Fibroblast of peridontal ligament (primary cell): ENCODE data around the gene MT1G.
"Not testable (repeated sequence)": the region's sequence is repeated elsewhere in the genome, so short reads cannot be mapped to it uniquely, and the experiment has no call there.

ENCODE experiments used
- DNase-seq: peaks from one replicate; pipeline ENCODE4 v3.0.0-alpha.2; 2010; ENCODE audit errors: extremely low read depth

MT1G gene

GRCh38 chr16:56667581-56668571 is at the start of gene MT1G:
Gene MT1G (minus strand): TSS chr16:56668065. CDS start chr16:56667993, 72 bp downstream.
- no peak for DNase-seq

- not testable (repeated sequence) for DNase-seq
Observed at GRCh38 chr16:56717532-56717931, 49.7 kb upstream of the MT1G start.

- no peak for DNase-seq
Observed at GRCh38 chr16:56716761-56717160, 48.9 kb upstream of the MT1G start.

DNA sequence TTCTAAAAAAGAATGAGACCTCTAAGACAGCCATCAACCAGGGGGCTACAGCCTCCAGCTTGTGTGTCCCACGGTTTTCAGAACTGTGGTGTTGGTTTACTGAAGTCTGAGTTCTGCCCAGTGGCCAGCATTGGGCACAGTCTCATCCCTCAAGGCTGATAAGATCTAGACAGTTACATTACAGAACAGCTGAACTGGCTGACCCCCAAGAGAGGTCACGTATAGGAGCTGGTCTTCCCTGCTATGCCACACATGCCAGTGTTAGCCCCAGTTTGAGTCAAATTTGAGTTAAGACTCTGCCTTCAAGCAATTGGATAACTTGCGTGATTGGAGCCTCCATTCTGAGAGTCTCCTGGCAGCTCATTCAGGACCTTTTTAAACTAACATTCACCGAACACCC is 47.3 kb upstream of the MT1G start:
- DNase-seq, result no peak

DNA sequence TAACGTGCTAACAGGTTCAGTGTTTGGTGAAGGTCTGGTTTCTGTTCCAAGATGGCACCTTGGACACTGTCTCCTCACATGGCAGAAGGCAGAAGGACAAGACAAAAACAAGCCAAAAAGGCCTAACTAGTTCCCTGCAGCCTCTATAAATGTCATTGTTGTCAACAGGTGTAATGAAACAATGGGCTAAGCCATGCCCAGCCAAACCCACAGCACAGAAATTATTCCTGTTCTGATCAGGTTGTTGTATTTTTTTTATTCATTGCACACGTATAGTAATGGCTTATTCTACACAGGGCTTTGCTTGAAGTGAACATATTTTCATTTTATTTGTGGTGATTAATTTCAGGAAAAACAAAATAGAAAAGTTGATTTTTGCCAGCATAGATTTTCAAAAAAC is 45.9 kb upstream of the MT1G start:
- no peak for DNase-seq

- DNase-seq, result no peak
Observed at GRCh38 chr16:56711862-56712261, 44.0 kb upstream of the MT1G start.

- DNase-seq, result no peak
Observed at GRCh38 chr16:56710181-56710737, 42.4 kb upstream of the MT1G start.

DNA sequence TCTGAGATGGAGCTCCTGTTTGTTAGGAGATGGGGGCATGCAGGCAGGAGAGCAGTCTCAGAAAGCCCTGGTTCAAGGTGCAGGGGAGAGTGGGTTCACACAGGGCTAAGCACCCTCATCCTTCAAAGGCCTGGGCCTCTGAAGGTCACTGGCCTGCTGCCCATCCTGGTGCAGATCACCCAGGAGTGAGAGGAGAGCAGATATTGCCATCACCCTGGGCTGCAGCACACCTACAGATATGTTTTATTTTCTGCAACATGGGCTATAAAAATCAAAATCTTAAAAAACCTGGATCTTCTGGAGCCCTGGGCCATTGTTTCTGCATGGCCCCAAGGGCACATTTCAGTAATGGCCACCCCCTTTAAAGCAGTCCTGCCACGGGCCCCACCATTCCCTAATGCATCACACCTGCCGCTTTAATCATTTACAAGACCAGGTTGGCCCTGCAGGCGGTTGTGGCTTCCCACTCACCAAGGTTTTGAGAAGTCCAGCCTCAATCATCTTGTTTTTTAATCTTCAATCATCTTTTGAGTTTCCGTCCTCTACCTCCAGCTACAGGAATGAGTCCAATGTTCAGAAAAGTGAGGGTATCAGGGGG is 41.7 kb upstream of the MT1G start:
- DNase-seq, result no peak

DNA sequence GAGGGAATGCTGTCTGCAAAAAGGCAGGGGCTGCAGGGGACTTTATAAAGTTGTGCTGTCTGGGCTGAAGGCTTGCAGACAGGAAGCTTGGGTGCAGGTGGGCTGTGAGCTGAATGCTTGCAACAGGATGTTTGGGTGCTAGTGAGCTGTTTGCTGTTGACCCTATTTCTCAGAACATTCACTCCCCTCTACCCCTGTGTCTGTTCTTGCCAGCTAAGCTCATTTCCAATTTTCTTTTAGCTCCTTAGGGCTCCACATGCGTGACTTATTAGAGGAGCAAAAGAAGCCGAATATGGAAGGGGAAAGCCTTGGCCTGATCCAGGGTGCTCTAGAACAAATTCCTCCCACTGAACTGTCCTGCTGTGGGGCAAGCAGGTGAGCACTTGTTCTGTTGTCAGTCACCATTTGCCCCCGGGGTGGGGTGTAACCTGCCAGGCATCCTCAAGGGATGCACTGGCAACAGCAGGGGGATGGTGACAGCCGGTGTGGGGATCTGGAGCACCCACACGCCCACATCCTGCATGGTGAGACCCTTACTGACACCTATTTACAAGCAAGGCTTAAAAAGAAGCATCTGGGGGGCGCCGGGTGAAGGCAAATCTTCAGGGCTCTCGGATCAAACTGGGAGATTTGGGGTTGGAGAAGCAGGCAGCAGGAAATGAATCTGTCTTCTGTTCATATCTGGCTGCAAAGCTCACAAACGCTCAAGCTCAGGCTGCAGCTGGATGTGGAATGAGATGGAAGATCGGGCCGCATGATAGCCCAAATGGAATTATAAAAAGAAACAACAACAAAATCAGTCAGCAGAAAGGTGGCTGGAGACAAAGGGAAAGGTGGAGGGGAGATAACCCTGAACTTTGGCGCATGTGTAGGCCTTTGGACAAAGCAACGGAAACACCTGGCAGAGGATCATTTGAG is 40.9 kb upstream of the MT1G start:
- DNase-seq, result no peak

DNA sequence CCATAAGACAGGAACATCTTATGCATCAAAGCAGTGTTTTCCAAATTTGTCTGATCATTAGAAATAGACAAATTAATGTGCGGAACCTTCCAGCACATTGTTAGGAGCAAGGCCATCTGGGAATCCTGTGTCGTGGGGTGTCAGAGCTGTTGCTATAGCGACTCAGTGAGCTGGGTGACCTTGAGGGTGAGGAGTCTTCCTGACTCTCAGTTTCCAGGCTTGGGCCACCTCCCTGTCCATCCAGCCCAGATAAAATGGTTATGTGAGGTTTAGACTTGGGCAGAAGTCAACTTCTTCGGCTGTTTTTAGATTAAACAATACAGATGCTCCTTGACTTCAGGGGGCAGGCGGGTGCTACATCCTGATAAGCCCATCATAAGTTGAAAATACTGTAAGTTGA is 35.0 kb upstream of the MT1G start:
- no peak for DNase-seq

DNA sequence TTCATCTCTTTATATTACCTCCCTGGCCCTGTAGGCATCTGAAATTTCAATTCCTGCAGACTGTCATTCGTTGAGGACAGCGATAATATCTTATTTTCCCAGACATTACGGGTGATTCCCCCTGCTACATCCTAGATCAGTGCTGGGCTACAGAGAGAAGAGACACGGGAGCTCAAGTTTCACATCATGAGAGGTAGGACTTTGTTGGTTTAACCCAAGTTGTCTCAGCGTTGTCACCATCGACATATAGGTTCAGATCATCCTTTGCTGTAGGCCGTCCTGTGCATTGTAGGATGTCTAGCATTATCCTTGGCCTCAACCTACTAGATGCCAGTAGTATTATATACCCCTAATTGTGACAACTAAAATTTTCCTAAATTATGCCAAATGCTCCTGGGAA is 33.7 kb upstream of the MT1G start:
- no peak for DNase-seq

DNA sequence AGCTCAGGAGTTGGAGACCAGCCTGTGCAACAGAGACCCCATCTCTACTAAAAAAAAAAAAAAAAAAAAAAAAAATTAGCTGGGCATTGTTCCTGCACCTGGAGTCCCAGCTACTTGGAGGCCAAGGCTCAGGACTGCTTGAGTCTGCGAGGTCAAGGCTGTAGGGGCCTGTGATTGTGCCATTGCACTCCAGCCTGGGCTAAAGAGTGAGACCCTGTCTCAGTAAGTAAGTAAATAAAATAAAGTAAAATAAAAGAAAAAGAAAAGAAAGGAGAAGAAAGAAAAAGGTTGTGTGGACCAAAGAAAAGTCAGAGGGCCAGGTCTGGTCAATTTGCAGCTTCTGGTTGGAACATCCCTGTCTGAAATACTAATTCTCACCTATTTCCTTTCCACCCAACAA is 32.8 kb upstream of the MT1G start:
- no peak for DNase-seq

DNA sequence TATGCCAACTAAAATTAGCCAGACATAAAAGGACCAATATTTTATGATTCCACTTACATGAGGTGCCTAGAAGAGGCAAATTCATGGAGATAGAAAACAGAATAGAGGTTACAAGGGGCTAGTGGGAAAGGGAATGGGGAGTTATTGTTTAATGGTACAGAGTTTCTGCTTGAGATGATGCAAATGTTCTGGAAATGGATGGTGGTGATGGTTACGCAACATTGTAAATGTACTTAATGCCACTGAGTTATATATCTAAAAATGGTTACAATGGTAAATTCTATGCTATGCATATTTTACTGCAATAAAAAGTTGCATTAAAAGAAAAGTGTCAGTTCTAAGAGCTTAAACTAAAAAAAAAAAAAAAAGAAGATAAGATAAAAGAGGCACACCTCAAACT is 32.3 kb upstream of the MT1G start:
- no peak for DNase-seq

GRCh38 chr16:56697456-56698155 is 29.7 kb upstream of the MT1G start:
- DNase-seq, result no peak

DNA sequence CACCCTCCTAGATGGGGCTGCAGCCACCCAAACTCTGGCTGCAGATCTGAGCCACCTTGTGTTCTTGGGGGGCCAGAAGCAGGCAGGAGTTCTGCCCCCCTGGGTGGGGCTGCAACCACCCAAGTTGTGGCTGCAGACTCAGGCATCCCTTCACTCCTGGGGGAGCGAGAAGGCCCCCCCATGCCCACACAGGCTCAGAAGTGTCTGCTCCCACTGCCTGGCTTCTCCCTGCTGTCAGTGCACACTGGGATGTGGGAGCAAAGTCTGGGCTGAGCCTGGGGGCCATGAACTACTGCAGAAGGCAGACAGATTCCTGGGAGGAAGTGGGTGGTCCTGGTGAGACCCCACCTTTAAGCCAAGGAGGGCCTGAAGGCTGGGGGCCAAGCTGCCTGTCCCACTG is 27.4 kb upstream of the MT1G start:
- DNase-seq, result no peak

DNA sequence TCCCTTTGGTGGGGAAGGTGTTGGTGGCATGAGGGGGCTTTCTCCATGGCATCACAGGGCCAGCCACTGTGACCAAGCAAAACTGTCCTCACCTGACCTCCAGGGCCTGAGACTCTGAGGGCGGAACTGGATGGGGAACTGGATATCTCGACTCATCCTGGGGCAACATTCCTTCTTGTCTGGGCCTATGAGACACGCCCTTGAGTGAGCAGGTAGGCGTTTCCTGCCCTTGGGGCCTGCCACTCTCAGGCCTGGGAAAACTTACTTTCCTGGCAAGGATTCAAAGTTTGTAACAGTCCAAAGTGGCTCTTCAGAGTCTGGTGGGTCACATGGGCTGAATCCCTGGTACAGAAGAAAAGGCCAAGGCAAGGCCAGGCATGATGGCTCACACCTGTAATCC is 24.0 kb upstream of the MT1G start:
- no peak for DNase-seq

DNA sequence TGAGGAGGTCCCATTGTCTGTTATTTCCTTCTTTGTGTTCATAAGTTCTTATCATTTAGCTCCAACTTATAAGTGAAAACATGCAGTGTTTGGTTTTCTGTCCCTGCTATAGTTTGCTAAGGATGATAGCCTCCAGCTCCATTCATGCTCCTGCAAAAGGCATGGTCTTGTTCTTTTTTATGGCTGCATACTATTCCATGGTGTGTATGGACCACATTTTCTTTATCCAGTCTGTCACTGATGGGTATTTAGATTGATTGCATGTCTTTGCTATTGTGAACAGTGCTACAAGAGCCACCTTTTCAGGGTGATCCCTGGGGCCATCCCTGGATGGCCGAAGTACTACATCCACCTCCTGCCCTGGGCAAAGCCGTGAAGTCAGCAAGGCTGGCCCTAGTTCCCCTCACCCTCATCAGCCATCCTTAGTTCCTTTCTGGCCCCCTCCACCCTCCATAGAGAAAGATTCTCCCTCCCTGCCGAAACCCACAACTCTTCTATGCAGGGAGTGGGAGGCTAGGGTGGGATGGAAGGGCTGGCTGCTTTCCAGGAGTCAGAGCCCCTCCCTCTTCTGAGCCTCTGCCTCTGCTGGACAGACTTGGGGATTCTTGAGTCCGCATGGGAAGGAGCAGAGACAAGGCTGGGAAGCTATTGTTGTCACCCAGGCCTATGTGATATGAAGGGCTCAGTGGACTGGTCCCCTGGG is 22.7 kb upstream of the MT1G start:
- no peak for DNase-seq

- DNase-seq, result no peak
Observed at GRCh38 chr16:56689171-56689570, 21.3 kb upstream of the MT1G start.

GRCh38 chr16:56688762-56689161 is 20.9 kb upstream of the MT1G start:
- DNase-seq, result no peak

- DNase-seq, result no peak
Observed at GRCh38 chr16:56686758-56687157, 18.9 kb upstream of the MT1G start.
